ENCODE measurements around the gene SNAP23.

DNA sequence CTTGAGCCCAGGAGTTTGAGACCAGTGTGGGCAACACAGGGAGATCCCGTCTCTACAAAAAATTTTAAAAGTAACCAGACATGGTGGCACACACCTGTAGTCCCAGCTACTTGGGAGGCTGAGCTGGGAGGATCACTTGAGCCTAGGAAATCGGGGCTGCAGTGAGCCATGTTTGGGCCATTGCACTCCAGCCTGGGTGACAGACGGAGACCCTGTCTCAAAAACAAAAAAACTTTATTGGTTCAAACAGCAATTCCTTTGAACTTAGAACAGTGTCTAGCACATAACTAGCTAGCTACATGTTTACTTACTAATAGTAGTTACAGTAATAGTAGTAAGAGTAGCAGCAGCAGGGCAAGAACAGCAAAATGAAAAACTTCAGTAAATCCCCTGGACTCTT, 63.3 kb downstream of the SNAP23 start:
- TF ChIP-seq POLR2AphosphoS5 (IDR thresholded peaks at IDR 0.05; ENCODE audit: borderline replicate concordance, low read depth, low read length) (no peak), EZH2 (IDR thresholded peaks at IDR 0.05) (no peak), FOXP2 (optimal IDR thresholded peaks at IDR 0.05; ENCODE audit: control extremely low read depth, extremely low read length, insufficient read depth) (no peak)

Data from SK-N-MC (cell line).